ENCODE measurements around the gene ABCA1.
A peak's percentile ranks its signal among the peaks of the same experiment; 100 is the strongest.
"Not testable (repeated sequence)": the region's sequence is repeated elsewhere in the genome, so short reads cannot be mapped to it uniquely, and the experiment has no call there.

Gene ABCA1

DNA sequence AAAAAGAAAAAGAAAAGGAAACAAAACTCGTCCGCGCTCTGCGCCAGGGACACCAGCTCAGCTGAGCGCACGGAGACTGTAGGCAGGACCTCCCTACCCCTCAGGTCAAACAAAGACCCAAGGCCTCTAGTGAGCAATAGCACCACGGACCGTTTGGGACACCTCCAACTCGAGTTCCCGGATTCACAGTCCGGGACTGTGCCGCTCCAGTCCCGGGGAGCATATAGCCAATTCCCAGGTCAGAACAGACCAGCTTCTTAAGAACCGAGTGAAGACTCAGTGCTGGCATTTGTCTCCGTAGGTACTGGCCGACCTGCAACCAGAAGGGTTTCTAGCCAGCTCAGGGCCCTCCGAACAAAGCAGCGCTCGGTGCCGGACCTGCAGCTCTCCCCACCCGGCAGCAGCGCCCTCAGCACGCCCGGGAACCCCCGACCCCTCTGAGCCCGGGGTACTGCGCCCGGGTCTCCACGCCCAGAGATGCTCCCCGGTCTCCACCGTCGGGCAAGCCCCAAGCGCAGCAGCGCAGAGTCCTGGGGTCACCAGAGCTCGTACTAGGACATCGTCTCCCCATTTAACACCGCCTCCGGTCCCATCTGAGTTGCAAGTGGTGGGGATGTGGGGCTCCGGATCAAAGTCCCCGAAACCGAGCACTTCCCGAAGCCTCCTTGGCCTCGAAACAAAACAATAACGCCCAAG, 591 bp downstream of the ABCA1 start:
- Histone ChIP-seq H3K27me3 (ENCODE audit: low read length) (no peaks in the 10 kb centered on the region), H3K36me3 (ENCODE audit: low read length) (no peaks in the 10 kb centered on the region), H3K9me3 (ENCODE audit: insufficient read depth, low read length) (no peaks in the 10 kb centered on the region), H3K9me2 (replicated peaks; ENCODE audit: insufficient read depth, low read length) (no peaks in the 10 kb centered on the region), H2AFZ (ENCODE audit: low read depth, low read length, severe bottlenecking) (no peak overlapping the region), H3F3A (ENCODE audit: insufficient read depth) (peaks cover 20% of the 10 kb centered on the region), H3K9ac (ENCODE audit: low read length) (peak overlapping the region; percentile 40), H3K27ac (ENCODE audit: low read depth, low read length) (no peak overlapping the region; the same call in 1 of the 2 replicates), H3K4me2 (ENCODE audit: low read depth, low read length, poor library complexity, severe bottlenecking) (peak overlapping the region; percentile 56), H3K4me3 (ENCODE audit: insufficient read depth, low read length, poor library complexity, severe bottlenecking) (peak overlapping the region; percentile 48), H3K79me2 (ENCODE audit: insufficient read depth, low read length) (no peaks in the 10 kb centered on the region), H4K20me1 (ENCODE audit: low read depth, low read length) (no peaks in the 10 kb centered on the region)
- TF ChIP-seq, protein P1, sequence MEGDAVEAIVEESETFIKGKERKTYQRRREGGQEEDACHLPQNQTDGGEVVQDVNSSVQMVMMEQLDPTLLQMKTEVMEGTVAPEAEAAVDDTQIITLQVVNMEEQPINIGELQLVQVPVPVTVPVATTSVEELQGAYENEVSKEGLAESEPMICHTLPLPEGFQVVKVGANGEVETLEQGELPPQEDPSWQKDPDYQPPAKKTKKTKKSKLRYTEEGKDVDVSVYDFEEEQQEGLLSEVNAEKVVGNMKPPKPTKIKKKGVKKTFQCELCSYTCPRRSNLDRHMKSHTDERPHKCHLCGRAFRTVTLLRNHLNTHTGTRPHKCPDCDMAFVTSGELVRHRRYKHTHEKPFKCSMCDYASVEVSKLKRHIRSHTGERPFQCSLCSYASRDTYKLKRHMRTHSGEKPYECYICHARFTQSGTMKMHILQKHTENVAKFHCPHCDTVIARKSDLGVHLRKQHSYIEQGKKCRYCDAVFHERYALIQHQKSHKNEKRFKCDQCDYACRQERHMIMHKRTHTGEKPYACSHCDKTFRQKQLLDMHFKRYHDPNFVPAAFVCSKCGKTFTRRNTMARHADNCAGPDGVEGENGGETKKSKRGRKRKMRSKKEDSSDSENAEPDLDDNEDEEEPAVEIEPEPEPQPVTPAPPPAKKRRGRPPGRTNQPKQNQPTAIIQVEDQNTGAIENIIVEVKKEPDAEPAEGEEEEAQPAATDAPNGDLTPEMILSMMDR (IDR thresholded peaks at IDR 0.05; ENCODE audit: insufficient read depth, low read length, poor library complexity, severe bottlenecking), result no peak
- TF ChIP-seq EZH2phosphoT487 (conservative IDR thresholded peaks at IDR 0.05; ENCODE audit: low read length), result no peak

DNA sequence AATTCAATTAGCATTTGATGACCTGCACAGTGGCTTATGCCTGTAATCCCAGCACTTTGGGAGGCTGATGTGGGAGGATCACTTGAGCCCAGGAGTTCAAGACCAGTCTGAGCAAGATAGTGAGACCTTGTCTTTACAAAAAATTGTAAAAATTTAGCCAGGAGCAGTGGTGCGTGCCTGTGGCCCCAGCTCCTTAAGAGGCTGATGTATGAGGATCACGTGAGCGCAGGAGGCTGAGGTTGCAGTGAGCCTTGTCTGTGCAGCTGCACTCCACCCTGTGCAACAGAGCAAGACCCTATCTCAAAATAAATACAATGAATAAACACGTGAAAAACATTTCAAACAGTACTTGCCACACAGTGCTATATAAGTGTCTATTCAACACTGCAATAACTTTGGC, 4.2 kb downstream of the ABCA1 start:
- no peaks in the 10 kb centered on the region for H3K36me3 ChIP-seq (ENCODE audit: low read length)
- no peaks in the 10 kb centered on the region for H3K9me2 ChIP-seq (replicated peaks; ENCODE audit: insufficient read depth, low read length)
- H3K27ac ChIP-seq (ENCODE audit: low read depth, low read length), result peak overlapping the region; percentile 97
- TF ChIP-seq, protein P1 (IDR thresholded peaks at IDR 0.05; ENCODE audit: insufficient read depth, low read length, poor library complexity, severe bottlenecking), result no peak
- no peak for TF ChIP-seq EZH2phosphoT487 (conservative IDR thresholded peaks at IDR 0.05; ENCODE audit: low read length)
- H3F3A ChIP-seq (ENCODE audit: insufficient read depth), result peaks cover 30% of the 10 kb centered on the region
- no peaks in the 10 kb centered on the region for H3K27me3 ChIP-seq (ENCODE audit: low read length)
- H3K9me3 ChIP-seq (ENCODE audit: insufficient read depth, low read length), result no peaks in the 10 kb centered on the region
- H3K79me2 ChIP-seq (ENCODE audit: insufficient read depth, low read length), result no peaks in the 10 kb centered on the region
- peak overlapping the region; percentile 23; the same call in 1 of the 2 replicates for H3K9ac ChIP-seq (ENCODE audit: low read length)
- no peak overlapping the region for H2AFZ ChIP-seq (ENCODE audit: low read depth, low read length, severe bottlenecking)
- peak overlapping the region; percentile 92 for H3K4me2 ChIP-seq (ENCODE audit: low read depth, low read length, poor library complexity, severe bottlenecking)
- no peaks in the 10 kb centered on the region for H4K20me1 ChIP-seq (ENCODE audit: low read depth, low read length)
- peak overlapping the region; percentile 3 for H3K4me3 ChIP-seq (ENCODE audit: insufficient read depth, low read length, poor library complexity, severe bottlenecking)

DNA sequence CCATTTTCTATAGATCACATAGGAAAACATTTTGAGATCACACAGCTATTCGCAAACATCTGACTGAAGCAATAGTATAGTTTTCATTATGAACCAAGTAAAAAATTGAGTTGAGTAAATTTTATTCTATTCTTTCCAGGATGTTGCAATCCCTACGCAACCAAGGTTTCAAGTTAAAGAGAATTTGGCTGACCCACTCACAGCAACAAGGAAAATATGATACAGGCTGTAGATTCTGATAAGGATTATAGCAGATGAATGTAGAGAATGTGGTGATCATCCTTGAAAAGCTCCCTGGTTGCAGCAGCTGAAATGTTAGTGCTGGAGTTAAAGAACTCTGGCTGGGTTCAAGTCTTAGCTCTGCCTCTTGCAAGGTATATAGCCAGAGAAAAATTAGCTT, 4.7 kb downstream of the ABCA1 start:
- Histone ChIP-seq H3F3A (ENCODE audit: insufficient read depth) (peaks cover 30% of the 10 kb centered on the region), H3K4me2 (ENCODE audit: low read depth, low read length, poor library complexity, severe bottlenecking) (peak overlapping the region; percentile 92)

DNA sequence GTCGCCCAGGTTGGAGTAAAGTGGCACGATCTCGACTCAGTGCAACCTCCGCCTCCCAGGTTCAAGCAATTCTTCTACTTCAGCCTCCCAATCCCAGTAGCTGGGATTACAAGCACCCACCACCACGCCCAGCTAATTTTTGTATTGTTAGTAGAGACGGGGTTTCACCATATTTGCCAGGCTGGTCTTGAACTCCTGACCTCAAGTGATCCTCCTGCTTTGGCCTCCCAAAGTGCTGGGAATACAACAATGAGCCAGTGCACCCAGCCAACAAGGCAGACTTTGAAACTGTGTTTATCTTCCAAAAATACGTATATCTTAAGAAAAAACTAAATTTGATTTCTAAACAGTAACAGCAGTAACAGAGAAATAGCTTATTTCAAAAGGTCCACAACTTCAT, 5.2 kb downstream of the ABCA1 start:
- not testable (repeated sequence) for H3K79me2 ChIP-seq (ENCODE audit: insufficient read depth, low read length); H3K36me3 ChIP-seq (ENCODE audit: low read length); H3K9me2 ChIP-seq (replicated peaks; ENCODE audit: insufficient read depth, low read length); H2AFZ ChIP-seq (ENCODE audit: low read depth, low read length, severe bottlenecking); H3K9me3 ChIP-seq (ENCODE audit: insufficient read depth, low read length); H3K4me3 ChIP-seq (ENCODE audit: insufficient read depth, low read length, poor library complexity, severe bottlenecking); H4K20me1 ChIP-seq (ENCODE audit: low read depth, low read length); H3K27me3 ChIP-seq (ENCODE audit: low read length)
- H3K4me2 ChIP-seq (ENCODE audit: low read depth, low read length, poor library complexity, severe bottlenecking), result peak overlapping the region; percentile 92
- H3F3A ChIP-seq (ENCODE audit: insufficient read depth), result peaks cover 30% of the 10 kb centered on the region
- peak overlapping the region; percentile 23; the same call in 1 of the 2 replicates for H3K9ac ChIP-seq (ENCODE audit: low read length)
- H3K27ac ChIP-seq (ENCODE audit: low read depth, low read length), result peak overlapping the region; percentile 97

More for the DNA sequence above, 4.7 kb downstream of the ABCA1 start:
- no peaks in the 10 kb centered on the region for H3K79me2 ChIP-seq (ENCODE audit: insufficient read depth, low read length)
- no peaks in the 10 kb centered on the region for H4K20me1 ChIP-seq (ENCODE audit: low read depth, low read length)
- H3K27me3 ChIP-seq (ENCODE audit: low read length), result no peaks in the 10 kb centered on the region
- H3K36me3 ChIP-seq (ENCODE audit: low read length), result no peaks in the 10 kb centered on the region
- no peak overlapping the region for H2AFZ ChIP-seq (ENCODE audit: low read depth, low read length, severe bottlenecking)
- TF ChIP-seq, protein P1 (IDR thresholded peaks at IDR 0.05; ENCODE audit: insufficient read depth, low read length, poor library complexity, severe bottlenecking), result no peak
- no peak for TF ChIP-seq EZH2phosphoT487 (conservative IDR thresholded peaks at IDR 0.05; ENCODE audit: low read length)
- peak overlapping the region; percentile 3 for H3K4me3 ChIP-seq (ENCODE audit: insufficient read depth, low read length, poor library complexity, severe bottlenecking)
- H3K9ac ChIP-seq (ENCODE audit: low read length), result peak overlapping the region; percentile 23; the same call in 1 of the 2 replicates
- H3K9me3 ChIP-seq (ENCODE audit: insufficient read depth, low read length), result no peaks in the 10 kb centered on the region
- H3K27ac ChIP-seq (ENCODE audit: low read depth, low read length), result peak overlapping the region; percentile 97
- no peaks in the 10 kb centered on the region for H3K9me2 ChIP-seq (replicated peaks; ENCODE audit: insufficient read depth, low read length)

All from SU-DHL-6 (cell line).